SJCRH30 (cell line): Measurements from ENCODE around the gene AASDH. TPM values are rescaled to one million over a fixed set of nuclear protein-coding genes. Genes with fewer than 3 reads are reported as not detected.

ENCODE experiments used
- DNase-seq, 2 experiments: peaks; one replicate each; pipeline ENCODE4 v3.0.0-alpha.2; 2015 to 2020
- H3K27ac ChIP-seq: fragments of 250-450 bp; sonication (Bioruptor Pico); 2 replicates; pipeline ENCODE4 v1.5.1; 2020; ENCODE audit warnings: mild to moderate bottlenecking, moderate library complexity
- H3K27me3 ChIP-seq: fragments of 250-450 bp; sonication (Bioruptor Pico); 2 replicates; pipeline ENCODE4 v1.5.1; 2020; ENCODE audit warnings: mild to moderate bottlenecking, moderate library complexity
- H3K36me3 ChIP-seq: fragments of 250-450 bp; sonication (Bioruptor Pico); 2 replicates; pipeline ENCODE4 v1.5.1; 2020; ENCODE audit warnings: mild to moderate bottlenecking, moderate library complexity
- H3K4me1 ChIP-seq: fragments of 250-450 bp; sonication (Bioruptor Pico); 2 replicates; pipeline ENCODE4 v1.5.1; 2020; ENCODE audit warnings: mild to moderate bottlenecking, moderate library complexity
- H3K4me3 ChIP-seq: fragments of 250-450 bp; sonication (Bioruptor Pico); 2 replicates; pipeline ENCODE4 v1.5.1; 2020; ENCODE audit warnings: mild to moderate bottlenecking, moderate library complexity
- H3K9me3 ChIP-seq: fragments of 250-450 bp; sonication (Bioruptor Pico); replicated peaks from 2 replicates; pipeline ENCODE4 v1.5.1; 2020; ENCODE audit warnings: mild to moderate bottlenecking, moderate library complexity
- total RNA-seq: library from RNA; depleted of rRNA; stranded (reverse); fragments of >200 nt; shearing (Covaris generic); gene quantifications from 2 replicates; pipeline ENCODE4 v1.2.3, GENCODE V29; 2014

AASDH gene
- total RNA-seq, 1 experiment from 2014 or later: 21.0 TPM

GRCh38 chr4:56410247-56411062 is 23.2 kb upstream of the AASDH start:
- no peak overlapping the region for H3K27ac ChIP-seq
- DNase-seq: peak; percentile 55 to 82
- peaks cover 7% of the 10 kb centered on the region for H3K36me3 ChIP-seq
- H3K9me3 ChIP-seq: no peaks in the 10 kb centered on the region
- peaks cover 17% of the 10 kb centered on the region for H3K4me1 ChIP-seq
- no peaks in the 10 kb centered on the region for H3K27me3 ChIP-seq
- no peak overlapping the region; the same call in 1 of the 2 replicates for H3K4me3 ChIP-seq

GRCh38 chr4:56409511-56410090 is 22.3 kb upstream of the AASDH start:
- DNase-seq: no peak
- Histone ChIP-seq H3K27ac (no peak overlapping the region), H3K9me3 (no peaks in the 10 kb centered on the region), H3K36me3 (peaks cover 9% of the 10 kb centered on the region), H3K4me1 (peaks cover 17% of the 10 kb centered on the region), H3K4me3 (no peak overlapping the region), H3K27me3 (no peaks in the 10 kb centered on the region)

- no peak for DNase-seq
- no peaks in the 10 kb centered on the region for H3K27me3 ChIP-seq
- H3K27ac ChIP-seq: no peak overlapping the region
- H3K36me3 ChIP-seq: peaks cover 15% of the 10 kb centered on the region
- peaks cover 17% of the 10 kb centered on the region for H3K4me1 ChIP-seq
- H3K9me3 ChIP-seq: no peaks in the 10 kb centered on the region
- H3K4me3 ChIP-seq: no peak overlapping the region
These were observed 21.7 kb upstream of the AASDH start for GRCh38 chr4:56408978-56409377.

- H3K36me3 ChIP-seq: peaks cover 33% of the 10 kb centered on the region
- H3K4me3 ChIP-seq: no peak overlapping the region
- DNase-seq: no peak
- no peaks in the 10 kb centered on the region for H3K9me3 ChIP-seq
- peaks cover 13% of the 10 kb centered on the region for H3K4me1 ChIP-seq
- H3K27me3 ChIP-seq: no peaks in the 10 kb centered on the region
- no peak overlapping the region for H3K27ac ChIP-seq
These were observed 18.9 kb upstream of the AASDH start for GRCh38 chr4:56406151-56406550.

GRCh38 chr4:56405016-56405415 is 17.7 kb upstream of the AASDH start:
- H3K9me3 ChIP-seq: no peaks in the 10 kb centered on the region
- no peak overlapping the region for H3K4me3 ChIP-seq
- no peak overlapping the region for H3K27ac ChIP-seq

GRCh38 chr4:56400560-56400959 is 13.3 kb upstream of the AASDH start:
- Histone ChIP-seq H3K27me3 (no peaks in the 10 kb centered on the region), H3K36me3 (peaks cover 79% of the 10 kb centered on the region), H3K9me3 (no peaks in the 10 kb centered on the region)

More at GRCh38 chr4:56405016-56405415, 17.7 kb upstream of the AASDH start:
- Histone ChIP-seq H3K4me1 (peaks cover 3% of the 10 kb centered on the region), H3K27me3 (no peaks in the 10 kb centered on the region), H3K36me3 (peaks cover 44% of the 10 kb centered on the region)
- DNase-seq: no peak

GRCh38 chr4:56391270-56391669 is 4.0 kb upstream of the AASDH start:
- no peak for DNase-seq
- Histone ChIP-seq H3K4me3 (no peak overlapping the region), H3K9me3 (no peaks in the 10 kb centered on the region), H3K27ac (no peak overlapping the region), H3K4me1 (peaks cover 8% of the 10 kb centered on the region; the same call in 1 of the 2 replicates), H3K27me3 (no peaks in the 10 kb centered on the region), H3K36me3 (peaks cover 32% of the 10 kb centered on the region)

More at GRCh38 chr4:56400560-56400959, 13.3 kb upstream of the AASDH start:
- Histone ChIP-seq H3K4me1 (no peaks in the 10 kb centered on the region), H3K27ac (no peak overlapping the region), H3K4me3 (no peak overlapping the region)
- DNase-seq: no peak

GRCh38 chr4:56389558-56389957 is 2.3 kb upstream of the AASDH start:
- no peak overlapping the region for H3K27ac ChIP-seq
- H3K9me3 ChIP-seq: no peaks in the 10 kb centered on the region
- H3K4me3 ChIP-seq: no peak overlapping the region
- no peaks in the 10 kb centered on the region for H3K27me3 ChIP-seq
- no peak for DNase-seq
- peaks cover 11% of the 10 kb centered on the region; the same call in 1 of the 2 replicates for H3K4me1 ChIP-seq
- peaks cover 16% of the 10 kb centered on the region for H3K36me3 ChIP-seq

- Histone ChIP-seq H3K4me1 (peaks cover 11% of the 10 kb centered on the region; the same call in 1 of the 2 replicates), H3K4me3 (peak overlapping the region; percentile 73), H3K36me3 (peaks cover 11% of the 10 kb centered on the region), H3K27ac (no peak overlapping the region; the same call in 1 of the 2 replicates), H3K9me3 (no peaks in the 10 kb centered on the region), H3K27me3 (no peaks in the 10 kb centered on the region)
- no peak for DNase-seq
These were observed 1.0 kb upstream of the AASDH start for GRCh38 chr4:56388306-56388705.

GRCh38 chr4:56386091-56386490 is 1.2 kb downstream of the AASDH start:
- Histone ChIP-seq H3K27ac (peak overlapping the region; percentile 74), H3K27me3 (no peaks in the 10 kb centered on the region), H3K36me3 (no peaks in the 10 kb centered on the region), H3K4me3 (peak overlapping the region; percentile 73), H3K9me3 (no peaks in the 10 kb centered on the region), H3K4me1 (peaks cover 11% of the 10 kb centered on the region; the same call in 1 of the 2 replicates)
- no peak for DNase-seq

- Histone ChIP-seq H3K4me1 (peaks cover 9% of the 10 kb centered on the region), H3K4me3 (no peak overlapping the region), H3K36me3 (peaks cover 4% of the 10 kb centered on the region; the same call in 1 of the 2 replicates), H3K27ac (no peak overlapping the region), H3K9me3 (no peaks in the 10 kb centered on the region), H3K27me3 (no peaks in the 10 kb centered on the region)
- no peak for DNase-seq
These were observed 11.8 kb downstream of the AASDH start for GRCh38 chr4:56375458-56375857.

- Histone ChIP-seq H3K9me3 (no peaks in the 10 kb centered on the region), H3K4me3 (no peak overlapping the region)
- peak; percentile 72 to 86 for DNase-seq
These were observed 12.3 kb downstream of the AASDH start for GRCh38 chr4:56374956-56375355.

GRCh38 chr4:56372774-56373173 is 14.5 kb downstream of the AASDH start:
- Histone ChIP-seq H3K27ac (no peak overlapping the region), H3K36me3 (peaks cover 4% of the 10 kb centered on the region; the same call in 1 of the 2 replicates), H3K27me3 (no peaks in the 10 kb centered on the region), H3K4me3 (no peak overlapping the region), H3K4me1 (peaks cover 9% of the 10 kb centered on the region), H3K9me3 (peaks cover 3% of the 10 kb centered on the region)
- no peak for DNase-seq

More at GRCh38 chr4:56374956-56375355, 12.3 kb downstream of the AASDH start:
- H3K4me1 ChIP-seq: peaks cover 9% of the 10 kb centered on the region
- peaks cover 4% of the 10 kb centered on the region; the same call in 1 of the 2 replicates for H3K36me3 ChIP-seq
- no peak overlapping the region for H3K27ac ChIP-seq
- H3K27me3 ChIP-seq: no peaks in the 10 kb centered on the region

GRCh38 chr4:56371426-56372220 is 15.7 kb downstream of the AASDH start:
- Histone ChIP-seq H3K4me3 (no peak overlapping the region), H3K36me3 (peaks cover 4% of the 10 kb centered on the region; the same call in 1 of the 2 replicates), H3K4me1 (peaks cover 9% of the 10 kb centered on the region), H3K27ac (no peak overlapping the region), H3K27me3 (no peaks in the 10 kb centered on the region), H3K9me3 (peaks cover 3% of the 10 kb centered on the region)
- DNase-seq: no peak
